K562 (cell line): ENCODE results near the gene OBSCN. TPM values are rescaled to one million over a fixed set of nuclear protein-coding genes. Genes with fewer than 3 reads are reported as not detected.
A peak's percentile ranks its signal among the peaks of the same experiment; 100 is the strongest.

Experiments
- CEBPG ChIP-seq, 3 experiments: fragments of 200-800 bp in 1 of 3; sonication (Bioruptor generic) in 1 of 3; sonication (generic) in 1 of 3; formaldehyde crosslinking in 1 of 3; IDR thresholded peaks in 2 of 3; conservative IDR thresholded peaks in 1 of 3; 2 replicates each; pipeline versions ENCODE4 v1.6.1 to v1.8.0; 2016 to 2022; ENCODE audit warnings: missing compliant biosample characterization in 2 of 3, missing genetic modification characterization in 2 of 3, mild to moderate bottlenecking in 1 of 3, missing genetic modification reagents in 1 of 3
- ETV1 ChIP-seq: fragments of 450-650 bp; conservative IDR thresholded peaks from 2 replicates; pipeline ENCODE4 v1.6.1; 2016; ENCODE audit warnings: missing genetic modification characterization, control low read depth, low read depth, missing compliant biosample characterization
- ETV5 ChIP-seq: sonication (generic); formaldehyde crosslinking; IDR thresholded peaks from 2 replicates; pipeline ENCODE4 v1.4.0; 2020; ENCODE audit warnings: low read depth, mild to moderate bottlenecking, missing genetic modification reagents
- ETV6 ChIP-seq, 3 experiments: fragments of 150-350 bp in 1 of 3; sonication (generic) in 1 of 3; formaldehyde crosslinking in 1 of 3; IDR thresholded peaks; 2 replicates each; pipeline versions ENCODE4 v1.6.1 to v1.8.0; 2014 to 2022; ENCODE audit warnings: borderline replicate concordance in 2 of 3, low read depth in 2 of 3, antibody characterized with exemption in 1 of 3, low read length in 1 of 3, mild to moderate bottlenecking in 1 of 3, missing genetic modification reagents in 1 of 3
- IRF2 ChIP-seq: sonication (generic); formaldehyde crosslinking; IDR thresholded peaks from 2 replicates; pipeline ENCODE4 v1.8.1; 2022; ENCODE audit warnings: mild to moderate bottlenecking, missing genetic modification reagents
- JUN ChIP-seq, 2 experiments: sonication (generic) in 1 of 2; formaldehyde crosslinking in 1 of 2; IDR thresholded peaks; 2 replicates each; pipeline versions ENCODE4 v1.6.1 to v1.8.0; 2012 to 2022; ENCODE audit warnings: borderline replicate concordance in 2 of 2, mild to moderate bottlenecking in 2 of 2, improper control_type of control experiment in 1 of 2, low read depth in 1 of 2, low read length in 1 of 2, missing genetic modification reagents in 1 of 2
- JUND ChIP-seq, 2 experiments: IDR thresholded peaks; 2 replicates in 1 of 2; 3 replicates in 1 of 2; pipeline ENCODE4 v1.6.1; 2011; ENCODE audit warnings: borderline replicate concordance in 2 of 2, low read depth in 2 of 2, low read length in 2 of 2, improper control_type of control experiment in 1 of 2, missing biosample characterization in 1 of 2, missing genetic modification characterization in 1 of 2, missing genetic modification reagents in 1 of 2
- MEIS2 ChIP-seq: fragments of 450-650 bp; IDR thresholded peaks from 2 replicates; pipeline ENCODE4 v1.6.1; 2014; ENCODE audit warnings: mild to moderate bottlenecking; ENCODE audit not compliant: partially characterized antibody
- POLR2AphosphoS5 ChIP-seq: IDR thresholded peaks from 2 replicates; pipeline ENCODE4 v1.6.1; 2011; ENCODE audit warnings: mild to moderate bottlenecking, low read depth, low read length, moderate library complexity; ENCODE audit not compliant: control insufficient read depth, insufficient read depth
- POLR2G ChIP-seq: fragments of 200-400 bp; formaldehyde crosslinking; IDR thresholded peaks from 2 replicates; pipeline ENCODE4 v1.6.1; 2017; ENCODE audit warnings: low read depth, mild to moderate bottlenecking, antibody characterized with exemption, low read length, moderate library complexity
- polyA plus RNA-seq, 8 experiments: library from polyadenylated mRNA; depleted of rRNA in 4 of 8; stranded (reverse) in 5 of 8; unstranded in 3 of 8; fragments of >200 nt; fragmentation: Nextera tagmentation in 2 of 8; fragmentation: Illumina TruSeq in 1 of 8; extraction: Ambion mirVana in 2 of 8; extraction: Trizol in 1 of 8; gene quantifications; 2 replicates each; pipeline versions ENCODE4 v1.2.1 to v1.2.3, GENCODE V29; 2011 to 2014; ENCODE audit warnings: inconsistent platforms in 1 of 8, missing spikeins in 1 of 8
- total RNA-seq, 7 experiments: library from RNA; depleted of rRNA in 6 of 7; stranded (reverse); fragments of >200 nt in 6 of 7; fragmentation: Illumina TruSeq in 2 of 7; extraction: Trizol in 2 of 7; gene quantifications; 2 replicates each; pipeline versions ENCODE4 v1.2.1 to v1.2.3, GENCODE V29; 2011 to 2021; ENCODE audit warnings: low replicate concordance in 1 of 7
- TF ChIP-seq, protein P1 (sequence below): fragments of 450-650 bp; IDR thresholded peaks from 2 replicates; pipeline ENCODE4 v1.6.1; 2016; ENCODE audit warnings: mild to moderate bottlenecking, moderate library complexity

Gene OBSCN
- total and polyA plus RNA-seq, 9 of the 15 experiments (the other 6 are each of a cell fraction or from before 2014, with no cell fraction given): 0.18 to 19.7 (median 3.6) TPM

DNA sequence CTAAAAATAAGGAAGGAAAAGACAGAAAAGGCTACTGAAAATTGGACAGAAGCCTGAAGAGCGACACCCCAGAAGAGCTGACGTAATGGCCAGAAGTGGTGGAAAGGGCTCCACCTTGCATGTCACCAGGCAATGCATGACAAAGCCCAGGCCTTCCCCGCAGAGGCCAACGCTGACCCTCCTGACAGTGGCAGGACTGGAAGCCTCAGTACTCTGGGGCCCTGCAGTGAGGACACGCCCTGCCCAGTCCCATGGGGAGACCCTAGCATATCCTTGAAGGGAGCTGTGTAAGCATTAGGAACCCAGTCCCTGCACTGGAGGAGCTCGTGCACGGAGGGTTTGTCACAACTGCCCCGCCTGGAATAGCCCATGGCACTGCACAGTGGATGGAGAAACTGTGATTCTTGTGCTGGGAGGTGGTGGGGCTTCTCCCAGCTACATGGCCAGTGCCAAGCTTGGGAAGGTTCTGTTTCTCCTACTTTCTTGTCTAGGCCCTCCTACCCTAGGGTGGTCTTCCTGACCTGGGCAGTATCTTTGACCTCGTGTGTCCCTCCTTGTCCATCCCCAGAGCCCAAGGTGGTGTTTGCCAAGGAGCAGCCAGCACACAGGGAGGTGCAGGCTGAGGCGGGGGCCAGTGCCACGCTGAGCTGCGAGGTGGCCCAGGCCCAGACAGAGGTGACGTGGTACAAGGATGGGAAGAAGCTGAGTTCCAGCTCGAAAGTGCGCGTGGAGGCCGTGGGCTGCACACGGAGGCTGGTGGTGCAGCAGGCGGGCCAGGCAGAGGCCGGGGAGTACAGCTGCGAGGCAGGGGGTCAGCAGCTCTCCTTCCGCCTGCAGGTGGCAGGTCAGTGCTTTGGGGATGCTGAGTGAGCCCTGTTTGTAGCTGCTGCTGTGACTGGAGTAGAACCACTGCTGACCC, 60.4 kb downstream of the OBSCN start (continued):
- 0 out of 2 replicates have a peak, but pooled peaks have one; percentile 18 for TF ChIP-seq JUN (IDR thresholded peaks at IDR 0.05; ENCODE audit: borderline replicate concordance, low read depth, low read length)
- TF ChIP-seq JUN (CRISPR knock-in tag; IDR thresholded peaks at IDR 0.05; ENCODE audit: borderline replicate concordance): no peak
- peak; percentile 38; the same call in 1 of the 2 replicates for TF ChIP-seq POLR2G
- peak; percentile 83 for TF ChIP-seq JUND (IDR thresholded peaks at IDR 0.05; ENCODE audit: borderline replicate concordance, low read depth, low read length)
- peak; percentile 80; the same call in 1 of the 3 replicates for TF ChIP-seq JUND (tag; IDR thresholded peaks at IDR 0.05; ENCODE audit: borderline replicate concordance, low read depth, low read length)
- TF ChIP-seq, protein P1, sequence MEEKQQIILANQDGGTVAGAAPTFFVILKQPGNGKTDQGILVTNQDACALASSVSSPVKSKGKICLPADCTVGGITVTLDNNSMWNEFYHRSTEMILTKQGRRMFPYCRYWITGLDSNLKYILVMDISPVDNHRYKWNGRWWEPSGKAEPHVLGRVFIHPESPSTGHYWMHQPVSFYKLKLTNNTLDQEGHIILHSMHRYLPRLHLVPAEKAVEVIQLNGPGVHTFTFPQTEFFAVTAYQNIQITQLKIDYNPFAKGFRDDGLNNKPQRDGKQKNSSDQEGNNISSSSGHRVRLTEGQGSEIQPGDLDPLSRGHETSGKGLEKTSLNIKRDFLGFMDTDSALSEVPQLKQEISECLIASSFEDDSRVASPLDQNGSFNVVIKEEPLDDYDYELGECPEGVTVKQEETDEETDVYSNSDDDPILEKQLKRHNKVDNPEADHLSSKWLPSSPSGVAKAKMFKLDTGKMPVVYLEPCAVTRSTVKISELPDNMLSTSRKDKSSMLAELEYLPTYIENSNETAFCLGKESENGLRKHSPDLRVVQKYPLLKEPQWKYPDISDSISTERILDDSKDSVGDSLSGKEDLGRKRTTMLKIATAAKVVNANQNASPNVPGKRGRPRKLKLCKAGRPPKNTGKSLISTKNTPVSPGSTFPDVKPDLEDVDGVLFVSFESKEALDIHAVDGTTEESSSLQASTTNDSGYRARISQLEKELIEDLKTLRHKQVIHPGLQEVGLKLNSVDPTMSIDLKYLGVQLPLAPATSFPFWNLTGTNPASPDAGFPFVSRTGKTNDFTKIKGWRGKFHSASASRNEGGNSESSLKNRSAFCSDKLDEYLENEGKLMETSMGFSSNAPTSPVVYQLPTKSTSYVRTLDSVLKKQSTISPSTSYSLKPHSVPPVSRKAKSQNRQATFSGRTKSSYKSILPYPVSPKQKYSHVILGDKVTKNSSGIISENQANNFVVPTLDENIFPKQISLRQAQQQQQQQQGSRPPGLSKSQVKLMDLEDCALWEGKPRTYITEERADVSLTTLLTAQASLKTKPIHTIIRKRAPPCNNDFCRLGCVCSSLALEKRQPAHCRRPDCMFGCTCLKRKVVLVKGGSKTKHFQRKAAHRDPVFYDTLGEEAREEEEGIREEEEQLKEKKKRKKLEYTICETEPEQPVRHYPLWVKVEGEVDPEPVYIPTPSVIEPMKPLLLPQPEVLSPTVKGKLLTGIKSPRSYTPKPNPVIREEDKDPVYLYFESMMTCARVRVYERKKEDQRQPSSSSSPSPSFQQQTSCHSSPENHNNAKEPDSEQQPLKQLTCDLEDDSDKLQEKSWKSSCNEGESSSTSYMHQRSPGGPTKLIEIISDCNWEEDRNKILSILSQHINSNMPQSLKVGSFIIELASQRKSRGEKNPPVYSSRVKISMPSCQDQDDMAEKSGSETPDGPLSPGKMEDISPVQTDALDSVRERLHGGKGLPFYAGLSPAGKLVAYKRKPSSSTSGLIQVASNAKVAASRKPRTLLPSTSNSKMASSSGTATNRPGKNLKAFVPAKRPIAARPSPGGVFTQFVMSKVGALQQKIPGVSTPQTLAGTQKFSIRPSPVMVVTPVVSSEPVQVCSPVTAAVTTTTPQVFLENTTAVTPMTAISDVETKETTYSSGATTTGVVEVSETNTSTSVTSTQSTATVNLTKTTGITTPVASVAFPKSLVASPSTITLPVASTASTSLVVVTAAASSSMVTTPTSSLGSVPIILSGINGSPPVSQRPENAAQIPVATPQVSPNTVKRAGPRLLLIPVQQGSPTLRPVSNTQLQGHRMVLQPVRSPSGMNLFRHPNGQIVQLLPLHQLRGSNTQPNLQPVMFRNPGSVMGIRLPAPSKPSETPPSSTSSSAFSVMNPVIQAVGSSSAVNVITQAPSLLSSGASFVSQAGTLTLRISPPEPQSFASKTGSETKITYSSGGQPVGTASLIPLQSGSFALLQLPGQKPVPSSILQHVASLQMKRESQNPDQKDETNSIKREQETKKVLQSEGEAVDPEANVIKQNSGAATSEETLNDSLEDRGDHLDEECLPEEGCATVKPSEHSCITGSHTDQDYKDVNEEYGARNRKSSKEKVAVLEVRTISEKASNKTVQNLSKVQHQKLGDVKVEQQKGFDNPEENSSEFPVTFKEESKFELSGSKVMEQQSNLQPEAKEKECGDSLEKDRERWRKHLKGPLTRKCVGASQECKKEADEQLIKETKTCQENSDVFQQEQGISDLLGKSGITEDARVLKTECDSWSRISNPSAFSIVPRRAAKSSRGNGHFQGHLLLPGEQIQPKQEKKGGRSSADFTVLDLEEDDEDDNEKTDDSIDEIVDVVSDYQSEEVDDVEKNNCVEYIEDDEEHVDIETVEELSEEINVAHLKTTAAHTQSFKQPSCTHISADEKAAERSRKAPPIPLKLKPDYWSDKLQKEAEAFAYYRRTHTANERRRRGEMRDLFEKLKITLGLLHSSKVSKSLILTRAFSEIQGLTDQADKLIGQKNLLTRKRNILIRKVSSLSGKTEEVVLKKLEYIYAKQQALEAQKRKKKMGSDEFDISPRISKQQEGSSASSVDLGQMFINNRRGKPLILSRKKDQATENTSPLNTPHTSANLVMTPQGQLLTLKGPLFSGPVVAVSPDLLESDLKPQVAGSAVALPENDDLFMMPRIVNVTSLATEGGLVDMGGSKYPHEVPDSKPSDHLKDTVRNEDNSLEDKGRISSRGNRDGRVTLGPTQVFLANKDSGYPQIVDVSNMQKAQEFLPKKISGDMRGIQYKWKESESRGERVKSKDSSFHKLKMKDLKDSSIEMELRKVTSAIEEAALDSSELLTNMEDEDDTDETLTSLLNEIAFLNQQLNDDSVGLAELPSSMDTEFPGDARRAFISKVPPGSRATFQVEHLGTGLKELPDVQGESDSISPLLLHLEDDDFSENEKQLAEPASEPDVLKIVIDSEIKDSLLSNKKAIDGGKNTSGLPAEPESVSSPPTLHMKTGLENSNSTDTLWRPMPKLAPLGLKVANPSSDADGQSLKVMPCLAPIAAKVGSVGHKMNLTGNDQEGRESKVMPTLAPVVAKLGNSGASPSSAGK: 0 out of 2 replicates have a peak, but pooled peaks have one; percentile 25
- no peak for TF ChIP-seq ETV6 (IDR thresholded peaks at IDR 0.05; ENCODE audit: borderline replicate concordance in 1 of 2, low read depth in 2 of 2, low read length in 1 of 2)
- TF ChIP-seq ETV6 (CRISPR knock-in tag; IDR thresholded peaks at IDR 0.05; ENCODE audit: borderline replicate concordance): no peak
- TF ChIP-seq MEIS2: peak; percentile 47
- 0 out of 2 replicates have a peak, but pooled peaks have one; percentile 16 for TF ChIP-seq CEBPG (CRISPR knock-in tag; IDR thresholded peaks at IDR 0.05)
- TF ChIP-seq CEBPG (tag; conservative IDR thresholded peaks at IDR 0.05 in 1 of 2, IDR thresholded peaks at IDR 0.05 in 1 of 2): no peak
- TF ChIP-seq ETV1 (tag): no peak
- no peak for TF ChIP-seq ETV5 (CRISPR knock-in tag)
- TF ChIP-seq IRF2 (CRISPR knock-in tag): no peak
- TF ChIP-seq POLR2AphosphoS5: no peak
